ENCODE data around the gene TXNDC16.

TXNDC16 gene

DNA sequence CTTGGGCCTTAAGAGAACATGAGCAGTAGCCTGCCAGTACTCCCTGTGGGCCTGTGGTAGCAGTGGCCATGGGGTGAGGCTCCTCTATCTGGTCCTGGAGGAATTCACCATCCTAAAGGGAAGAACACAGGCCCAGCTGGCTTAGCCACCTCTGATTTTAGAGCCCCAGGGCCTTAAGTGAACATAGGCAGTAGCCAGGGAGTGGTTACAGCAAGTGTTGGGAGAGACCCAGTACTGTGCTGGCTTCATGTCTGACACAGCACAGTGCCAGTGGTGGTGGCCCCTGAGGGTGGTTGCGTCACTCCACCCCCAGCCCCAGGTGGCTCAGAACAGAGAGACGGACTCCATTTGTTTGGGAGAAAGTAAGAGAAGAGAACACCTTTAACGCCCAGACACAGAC lies 105.1 kb downstream of the TXNDC16 start:
- DNase-seq (ENCODE audit: low read depth in 2 of 2) = no peak

- DNase-seq (ENCODE audit: low read depth in 2 of 2) = no peak
Measured at GRCh38 chr14:52446355-52446754, 106.0 kb downstream of the TXNDC16 start.

DNA sequence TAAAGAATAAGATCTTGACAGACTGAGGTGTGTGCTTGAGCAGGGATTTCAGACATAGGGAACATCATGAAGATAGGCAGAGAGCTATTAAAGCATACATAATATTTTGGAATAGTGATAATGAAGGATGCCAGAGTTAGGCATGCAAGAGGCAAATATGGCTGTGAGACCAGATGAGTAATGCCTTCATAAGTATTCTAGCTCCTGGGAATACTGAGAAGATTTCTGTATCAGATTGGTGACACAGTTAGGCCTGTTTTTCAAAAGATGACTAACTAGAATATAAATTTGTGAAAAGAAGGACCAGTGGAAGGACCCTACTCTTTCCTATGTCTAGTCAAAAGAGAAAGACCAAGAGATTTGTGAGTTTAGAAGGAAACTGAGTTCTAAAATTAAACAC lies 108.8 kb downstream of the TXNDC16 start:
- no peak for DNase-seq (ENCODE audit: low read depth in 2 of 2)

DNA sequence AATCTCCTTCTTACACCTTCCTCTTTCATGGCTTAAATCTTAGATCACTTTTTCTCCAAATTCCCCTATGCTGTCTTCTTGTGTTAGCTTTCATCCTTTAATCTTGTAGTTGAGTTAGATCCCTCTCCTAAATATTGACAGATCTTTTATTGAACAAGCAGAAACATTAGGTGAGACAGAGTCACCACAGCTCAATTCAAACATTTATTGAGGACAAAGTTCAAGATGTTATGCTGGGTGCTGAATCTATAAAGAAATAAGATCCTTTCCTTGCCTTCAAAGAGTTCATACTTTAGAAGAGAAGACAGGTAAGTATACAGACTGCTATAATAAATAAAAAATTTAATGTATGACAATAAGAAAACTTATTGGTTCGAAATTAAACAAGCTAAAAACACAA lies 109.7 kb downstream of the TXNDC16 start:
- no peak for DNase-seq (ENCODE audit: low read depth in 2 of 2)

DNA sequence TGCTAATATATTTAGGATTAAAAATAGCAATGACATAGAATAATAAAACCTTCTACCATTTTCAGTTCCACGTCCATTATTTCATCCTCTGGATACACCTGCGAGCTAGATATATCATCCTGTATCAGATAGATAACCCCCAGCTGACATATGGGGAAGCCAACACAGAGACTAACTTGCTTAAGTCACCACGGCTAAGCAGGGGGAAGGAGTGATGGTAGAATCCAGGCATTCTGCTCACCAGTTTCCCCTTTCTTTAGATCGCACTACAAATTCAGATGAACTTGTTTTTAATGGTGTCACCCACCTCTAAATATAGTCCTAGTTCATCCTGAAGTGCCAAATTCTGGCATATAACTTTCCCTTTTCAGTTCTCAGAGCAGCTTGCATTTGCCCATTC lies 110.1 kb downstream of the TXNDC16 start:
- DNase-seq (ENCODE audit: low read depth in 2 of 2) = no peak

DNA sequence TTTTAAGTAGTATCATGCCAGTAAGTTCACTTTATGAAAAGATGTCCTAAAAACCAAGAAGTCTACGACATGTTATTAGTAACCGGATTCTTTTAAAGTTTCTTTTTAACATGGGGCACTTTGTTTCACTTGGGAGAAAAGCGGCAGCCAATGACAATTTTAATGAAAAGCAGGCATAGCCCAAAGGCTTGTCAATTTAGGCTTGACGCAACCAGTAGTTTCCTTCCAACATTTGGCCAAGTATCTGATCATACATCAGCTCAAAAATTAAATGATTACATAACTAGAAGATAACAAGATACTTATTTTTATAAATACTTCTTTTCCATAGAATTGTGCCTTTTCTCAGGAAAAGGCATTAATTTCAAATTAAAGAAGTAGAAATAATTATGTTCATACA lies 112.8 kb downstream of the TXNDC16 start:
- DNase-seq (ENCODE audit: low read depth in 2 of 2) = no peak

DNA sequence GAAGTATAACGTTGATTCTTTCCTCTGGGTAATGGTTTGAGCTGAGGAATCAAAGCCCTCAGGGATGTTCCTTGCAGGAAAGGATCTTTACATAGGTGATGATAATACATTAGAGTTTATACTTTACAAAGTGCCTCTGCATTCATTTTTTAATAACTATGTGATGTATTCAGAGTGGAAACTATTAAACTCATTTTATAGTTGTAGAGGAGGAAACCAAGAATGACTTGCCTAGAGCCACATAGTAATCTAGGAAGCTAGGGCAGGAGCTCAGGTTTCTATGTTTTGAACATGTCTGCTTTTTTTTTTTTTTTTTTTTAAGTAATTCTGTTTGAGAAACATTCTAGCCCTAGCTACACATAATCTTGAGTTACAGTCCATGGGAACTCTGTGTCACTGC lies 117.3 kb downstream of the TXNDC16 start:
- DNase-seq (ENCODE audit: low read depth in 2 of 2) = no peak

DNA sequence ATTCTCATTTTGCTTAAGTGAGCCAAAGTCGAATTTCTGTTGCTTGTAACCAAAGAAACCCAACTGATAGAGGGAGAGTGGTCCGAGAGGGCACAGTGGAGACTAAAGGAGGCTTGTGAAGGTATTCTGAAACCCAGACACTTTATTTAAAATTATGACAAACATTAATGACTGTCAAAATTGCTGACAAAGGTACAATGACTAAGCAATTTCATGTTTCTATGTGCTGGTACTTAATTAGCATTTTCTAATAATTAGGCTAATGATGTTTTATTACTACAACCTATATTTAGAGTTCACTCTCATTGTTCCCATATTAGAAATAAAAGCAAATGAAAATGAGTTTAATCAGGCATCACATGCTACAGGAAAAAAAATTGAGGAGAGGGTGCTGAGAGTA lies 121.8 kb downstream of the TXNDC16 start:
- DNase-seq (ENCODE audit: low read depth in 2 of 2) = no peak

GRCh38 chr14:52429451-52429850 lies 122.9 kb downstream of the TXNDC16 start:
- DNase-seq (ENCODE audit: low read depth in 2 of 2) = no peak

DNA sequence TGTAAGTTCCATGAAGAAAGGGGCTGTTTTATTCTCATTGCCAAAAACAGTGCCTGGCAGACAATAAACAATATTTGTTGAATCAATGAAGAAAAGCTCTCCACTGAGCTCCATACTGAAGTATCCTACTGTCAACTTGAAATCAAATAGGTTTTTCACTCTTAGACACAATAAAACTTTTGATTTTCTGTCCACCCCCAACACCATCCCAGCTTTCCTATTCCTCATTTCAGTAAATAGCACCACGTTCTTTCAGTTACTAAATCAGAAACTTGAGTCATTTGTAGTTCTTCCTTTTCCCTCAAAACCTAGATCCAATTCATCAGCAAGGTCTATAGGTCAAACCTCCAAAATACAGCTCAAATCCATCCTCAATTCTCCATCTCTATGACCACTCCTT lies 124.8 kb downstream of the TXNDC16 start:
- no peak for DNase-seq (ENCODE audit: low read depth in 2 of 2)

DNA sequence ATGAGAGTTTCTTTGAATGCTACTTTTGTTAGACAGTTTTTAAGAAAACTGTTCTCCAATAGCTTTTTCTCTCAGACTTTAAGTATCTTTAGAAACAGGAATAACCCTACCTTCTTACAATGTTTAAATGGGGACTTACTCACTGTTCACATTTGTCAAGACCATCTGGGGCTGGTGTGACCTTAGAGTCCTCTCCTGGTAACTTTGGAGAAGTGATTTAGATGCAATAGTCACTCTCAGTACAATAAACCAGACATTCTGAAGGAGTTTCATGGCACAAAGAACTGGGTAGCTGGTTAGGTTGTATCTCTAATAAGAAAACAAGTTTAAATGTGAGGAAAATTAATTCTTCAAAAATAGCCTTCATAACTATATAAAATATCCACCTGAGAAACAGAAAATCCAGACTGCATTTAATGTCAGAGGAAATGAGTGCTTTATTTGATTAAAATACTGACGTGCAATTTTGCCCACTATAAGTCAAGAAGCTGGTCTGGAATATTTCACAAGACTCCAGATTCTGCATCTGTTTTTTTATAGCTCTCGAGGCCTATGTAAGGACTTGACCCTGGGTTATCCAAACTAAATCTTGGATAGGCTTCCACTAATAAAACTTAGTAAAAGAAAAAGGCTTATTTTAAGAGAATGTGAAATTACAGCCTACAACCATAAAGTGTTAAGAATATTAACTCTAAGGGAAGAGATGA lies 129.5 kb downstream of the TXNDC16 start:
- DNase-seq (ENCODE audit: low read depth in 2 of 2) = no peak

- DNase-seq (ENCODE audit: low read depth in 2 of 2) = no peak
Measured at GRCh38 chr14:52417139-52417538, 135.2 kb downstream of the TXNDC16 start.

- DNase-seq (ENCODE audit: low read depth in 2 of 2) = no peak
Measured at GRCh38 chr14:52413729-52414408, 138.4 kb downstream of the TXNDC16 start.

DNA sequence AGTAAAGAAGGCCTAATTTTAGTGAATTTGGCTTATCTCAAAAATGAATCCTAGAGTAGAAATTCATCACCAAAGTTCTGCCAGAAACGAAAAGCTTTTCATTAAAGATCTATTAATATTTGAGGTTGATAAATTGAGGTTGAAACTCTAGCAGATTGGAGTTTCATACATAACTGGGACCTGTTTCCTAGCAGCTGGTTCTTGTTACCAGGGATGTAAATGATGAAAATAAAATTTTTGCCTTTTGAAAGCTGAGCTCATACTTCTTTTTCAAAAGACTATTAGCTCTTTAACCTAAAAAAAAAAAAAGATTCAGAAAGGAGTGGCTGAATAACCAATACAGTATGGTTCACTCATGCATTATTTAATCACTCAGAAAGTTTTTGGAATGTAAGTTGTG lies 139.9 kb downstream of the TXNDC16 start:
- DNase-seq (ENCODE audit: low read depth in 2 of 2) = no peak

DNA sequence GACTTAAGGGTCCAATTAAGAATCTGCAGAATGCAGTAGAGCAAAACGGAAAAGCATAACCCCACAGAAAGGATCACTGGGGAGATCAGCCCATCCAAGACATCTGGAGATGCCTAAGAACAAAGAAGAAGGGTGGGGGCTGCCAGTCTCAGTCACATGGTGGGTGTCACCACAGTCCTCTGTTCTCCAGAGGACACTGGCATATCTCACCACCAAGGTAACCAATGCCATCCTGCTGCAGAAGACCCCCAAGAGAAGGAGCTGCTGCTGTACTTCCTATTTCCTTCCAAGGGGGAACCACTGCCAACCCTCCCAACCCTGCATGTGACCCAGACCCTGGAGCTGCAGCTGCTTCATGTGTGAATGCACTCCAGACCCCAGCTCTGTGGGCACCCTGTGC lies 147.0 kb downstream of the TXNDC16 start:
- DNase-seq (ENCODE audit: low read depth in 2 of 2) = no peak

GRCh38 chr14:52402812-52403526 lies 149.3 kb downstream of the TXNDC16 start:
- no peak for DNase-seq (ENCODE audit: low read depth in 2 of 2)

- DNase-seq (ENCODE audit: low read depth in 2 of 2) = no peak
Measured at GRCh38 chr14:52400846-52401245, 151.5 kb downstream of the TXNDC16 start.

DNA sequence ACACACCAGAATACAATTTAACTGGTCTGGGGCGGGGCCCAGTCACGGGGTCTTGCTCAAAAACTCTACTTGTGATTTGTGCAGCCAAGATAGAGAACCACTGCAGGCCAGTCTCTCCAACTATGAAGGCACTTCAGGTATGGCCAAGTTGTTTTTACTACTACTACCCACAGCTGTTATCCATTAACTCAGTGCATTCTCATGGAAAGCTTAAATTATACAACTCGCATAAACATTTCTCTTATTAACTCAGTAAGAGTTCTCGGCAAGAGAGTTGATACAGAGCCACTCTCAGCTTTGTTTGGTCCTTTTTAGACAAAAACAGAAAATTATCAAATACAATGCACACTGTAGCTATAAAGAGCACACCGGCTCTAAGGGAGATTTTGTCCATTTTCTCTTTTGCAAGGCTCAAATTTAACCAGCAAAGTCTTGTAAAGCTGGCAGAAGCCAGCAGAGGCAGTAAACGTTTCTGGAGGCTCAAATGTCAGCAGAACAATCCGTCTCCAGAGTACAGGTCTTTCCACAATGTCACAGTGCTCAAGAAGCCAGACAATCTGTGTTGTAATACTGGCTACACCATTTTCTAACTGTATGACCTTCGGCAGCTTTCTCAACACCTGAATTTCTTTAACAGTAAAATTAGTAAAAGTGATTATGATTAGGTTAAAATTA lies 152.2 kb downstream of the TXNDC16 start:
- DNase-seq (ENCODE audit: low read depth in 2 of 2) = no peak

DNA sequence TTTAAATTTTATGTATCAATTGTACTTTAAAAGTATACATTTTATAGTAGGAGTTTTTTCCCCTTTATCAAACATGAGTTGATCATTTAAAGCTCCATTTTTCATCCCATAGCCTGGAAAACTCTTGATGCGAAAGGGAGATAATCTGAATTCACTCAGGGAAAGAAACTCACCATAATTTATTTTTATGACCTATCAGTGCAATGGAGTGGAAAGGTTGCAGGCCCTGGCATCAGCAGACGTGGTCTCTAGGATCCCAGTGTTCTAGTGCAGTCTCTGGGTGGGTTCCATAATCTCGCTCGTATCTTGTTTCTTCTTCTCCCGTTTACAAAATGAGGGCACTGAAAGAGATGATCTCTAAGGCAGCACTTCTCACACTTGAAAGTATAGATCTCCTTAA lies 153.2 kb downstream of the TXNDC16 start:
- DNase-seq (ENCODE audit: low read depth in 2 of 2) = no peak

DNA sequence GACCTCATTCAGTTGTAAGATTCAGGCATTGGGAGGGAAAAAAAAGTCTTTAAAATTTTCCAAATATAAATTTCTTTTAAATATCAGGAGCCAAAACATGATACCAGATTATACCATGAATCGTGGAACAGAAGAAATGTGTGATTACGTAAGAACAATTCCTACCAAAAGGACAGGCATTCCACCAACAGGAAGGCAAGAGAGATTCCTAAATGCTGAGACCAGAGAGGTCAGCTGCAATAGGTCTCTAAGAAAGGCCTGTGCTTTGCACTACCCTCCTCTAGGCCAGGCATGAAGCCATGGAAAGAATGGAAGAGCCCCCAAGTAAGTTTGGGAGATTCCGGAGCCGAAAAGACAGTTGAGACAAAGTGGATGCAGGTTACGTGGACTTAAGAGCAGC lies 154.5 kb downstream of the TXNDC16 start:
- DNase-seq (ENCODE audit: low read depth in 2 of 2) = no peak

DNA sequence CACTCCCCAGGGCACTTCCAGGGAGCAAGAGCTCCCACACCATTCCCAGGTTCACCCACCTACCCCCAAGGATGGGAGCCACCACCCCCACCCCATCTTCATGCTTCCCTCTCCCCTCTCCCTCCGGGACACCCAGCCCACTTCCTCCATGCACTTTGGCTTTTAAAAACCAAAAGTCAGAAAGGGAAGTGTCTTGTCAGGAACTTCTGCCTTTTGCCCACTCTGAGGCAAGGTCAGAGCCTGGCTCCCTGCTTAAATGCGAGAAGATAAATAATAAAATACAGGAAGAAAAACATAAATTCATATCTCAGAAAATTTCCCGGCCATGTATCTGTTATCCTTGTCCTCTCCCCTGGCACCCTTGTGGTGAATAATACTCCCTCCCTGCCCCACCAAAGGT lies 156.6 kb downstream of the TXNDC16 start:
- DNase-seq (ENCODE audit: low read depth in 2 of 2) = no peak

GRCh38 chr14:52391881-52392615 lies 160.3 kb downstream of the TXNDC16 start:
- DNase-seq (ENCODE audit: low read depth in 2 of 2) = no peak

All from stimulated activated CD8-positive, alpha-beta memory T cell treated with anti-CD3 and anti-CD28 coated beads, Interleukin-15, amount 100 ng/mL, for 4 hours (primary cell).